HG02623 (cell line): ENCODE data around the gene PRRC2B.

ENCODE experiments used
- ATAC-seq: cut with Tn5 transposase; IDR thresholded peaks from one replicate; pipeline ENCODE4 v1.9.1; 2021; ENCODE audit warnings: moderate library complexity; ENCODE audit not compliant: unreplicated experiment

The PRRC2B gene

DNA sequence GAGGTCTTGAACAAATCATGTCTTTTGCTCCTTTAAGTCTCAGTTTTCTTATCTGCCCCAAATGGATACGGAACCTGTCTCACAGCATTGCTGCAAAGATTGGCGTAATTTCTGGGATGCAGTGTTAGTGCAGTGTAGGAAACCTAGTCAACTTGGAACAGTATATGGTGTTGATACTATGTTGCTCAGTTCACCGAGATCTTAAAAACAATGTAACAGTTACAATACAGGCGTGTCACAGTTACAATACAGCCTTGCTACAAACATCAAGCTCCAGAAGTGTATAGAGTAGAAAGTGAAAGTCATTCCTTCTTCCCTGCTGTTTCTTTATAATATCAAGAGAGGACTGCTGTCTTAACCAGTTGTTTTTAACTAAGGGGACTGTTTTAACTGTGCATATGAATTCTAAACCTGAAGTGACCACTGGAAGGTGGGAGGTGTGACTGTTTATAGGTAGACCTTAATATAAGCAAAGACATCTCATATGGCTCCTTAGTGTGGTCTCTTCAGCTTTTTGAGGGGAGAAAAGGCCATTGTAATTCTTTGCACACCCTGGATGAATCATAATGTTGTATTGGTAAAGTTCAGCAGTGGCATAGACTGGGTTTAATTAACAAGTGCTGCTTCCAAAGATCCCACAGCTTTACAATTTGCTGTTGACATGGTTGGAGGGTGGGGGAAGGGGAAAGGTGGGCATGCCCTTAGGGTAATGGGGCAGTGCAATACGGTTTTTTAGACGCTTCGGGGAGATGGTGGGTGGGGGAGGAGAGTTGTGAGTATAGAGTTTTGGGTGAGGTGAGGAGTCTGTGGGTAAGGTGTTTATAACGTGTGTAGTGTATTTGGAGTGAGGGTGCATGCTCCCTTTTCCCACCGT lies 12.9 kb downstream of the PRRC2B start:
- ATAC-seq: no peak

DNA sequence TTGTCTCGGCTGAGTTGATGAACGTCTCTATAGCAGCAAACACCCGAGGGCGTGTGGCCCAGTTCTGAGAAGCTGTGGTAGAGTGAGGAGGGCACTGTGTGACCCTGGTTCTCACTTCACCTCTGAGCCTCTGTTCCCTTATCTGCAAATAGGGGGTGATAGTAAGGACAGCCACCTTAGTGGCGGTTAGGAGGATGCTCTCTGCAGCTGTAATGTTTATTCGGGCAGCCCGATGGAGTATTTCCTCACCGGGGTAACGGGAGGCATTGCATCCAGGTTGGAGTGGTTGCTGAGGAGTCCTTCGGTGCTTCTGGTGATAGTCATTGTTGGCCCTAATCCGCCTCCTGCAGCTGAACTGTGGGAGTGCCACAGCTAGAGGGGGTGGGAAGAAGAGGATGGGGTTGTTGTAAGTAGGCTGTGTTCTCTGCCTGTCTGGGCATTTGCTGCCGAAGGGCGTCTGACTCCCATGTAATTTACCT lies 13.9 kb downstream of the PRRC2B start:
- ATAC-seq: no peak

- ATAC-seq: no peak
Observed at GRCh38 chr9:131409458-131409992, 15.6 kb downstream of the PRRC2B start.

DNA sequence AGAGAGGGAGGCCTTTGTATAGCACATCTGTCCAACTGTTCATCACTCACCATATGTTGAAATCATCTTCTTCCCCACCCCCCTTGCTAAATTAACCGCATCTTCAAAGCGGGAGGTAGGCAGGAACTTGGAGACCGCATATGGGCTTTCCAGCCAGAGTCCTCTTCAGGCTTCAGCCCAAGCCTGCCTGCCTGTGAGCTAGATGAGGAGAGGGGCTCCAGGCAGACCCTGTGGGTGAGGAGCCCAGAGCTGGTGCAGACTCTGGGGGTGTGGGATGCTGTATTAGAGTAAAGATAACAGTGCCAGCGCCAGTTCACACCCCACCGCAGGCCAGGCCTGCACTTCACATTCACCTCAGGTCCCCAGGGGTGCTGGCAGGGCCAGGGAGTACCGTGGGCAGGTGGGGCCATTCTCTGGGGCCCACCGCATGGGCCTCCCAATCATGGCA lies 16.2 kb downstream of the PRRC2B start:
- no peak for ATAC-seq

- no peak for ATAC-seq
Observed at GRCh38 chr9:131411719-131412681, 18.1 kb downstream of the PRRC2B start.

GRCh38 chr9:131416509-131416908 lies 22.6 kb downstream of the PRRC2B start:
- no peak for ATAC-seq

GRCh38 chr9:131417264-131418142 lies 23.6 kb downstream of the PRRC2B start:
- ATAC-seq: no peak

DNA sequence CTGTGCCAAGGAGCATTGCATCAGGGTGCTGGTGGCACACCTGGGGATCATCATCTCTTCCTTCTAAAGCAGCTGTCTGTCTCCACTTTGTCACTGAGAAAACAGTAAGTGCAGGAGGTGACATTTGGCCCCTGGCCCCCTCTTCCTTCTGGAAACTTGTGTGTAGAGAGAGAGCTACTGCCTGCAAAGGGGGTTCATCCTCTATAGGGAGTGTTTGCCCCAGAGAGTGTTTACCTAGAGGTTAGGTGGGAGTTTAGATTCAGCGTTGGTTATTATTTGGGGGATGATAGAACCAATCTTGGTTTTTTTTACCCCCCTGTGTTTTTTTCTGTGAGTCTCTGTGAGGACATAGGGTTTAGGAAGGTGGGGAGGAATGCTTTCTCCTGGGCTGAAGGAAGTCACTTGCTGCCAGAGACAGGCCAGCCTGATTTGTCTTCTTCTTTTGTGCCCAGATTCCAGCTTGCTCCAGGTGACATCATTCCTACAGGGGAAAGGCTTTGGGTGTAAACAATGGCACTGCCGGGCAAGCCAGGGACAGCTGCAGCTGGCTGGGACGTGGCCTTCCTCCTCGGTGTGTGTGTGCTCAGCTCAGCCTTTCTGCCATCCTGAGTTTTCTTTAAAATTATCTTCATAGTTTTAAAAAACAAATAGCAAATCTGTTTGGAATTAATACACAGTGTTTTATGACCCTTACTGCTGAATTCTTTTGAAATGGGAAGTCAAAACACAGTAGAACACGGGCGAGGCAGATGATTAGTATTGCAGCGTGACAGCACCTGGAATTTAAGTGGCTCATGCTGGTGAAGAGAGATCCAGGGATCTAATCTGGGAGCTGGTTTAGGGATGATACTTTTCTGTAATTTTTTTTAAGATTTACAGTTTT lies 24.5 kb downstream of the PRRC2B start:
- no peak for ATAC-seq

- ATAC-seq: no peak
Observed at GRCh38 chr9:131419026-131419614, 25.2 kb downstream of the PRRC2B start.

GRCh38 chr9:131419716-131420115 lies 25.8 kb downstream of the PRRC2B start:
- ATAC-seq: no peak

- no peak for ATAC-seq
Observed at GRCh38 chr9:131420980-131421624, 27.2 kb downstream of the PRRC2B start.

DNA sequence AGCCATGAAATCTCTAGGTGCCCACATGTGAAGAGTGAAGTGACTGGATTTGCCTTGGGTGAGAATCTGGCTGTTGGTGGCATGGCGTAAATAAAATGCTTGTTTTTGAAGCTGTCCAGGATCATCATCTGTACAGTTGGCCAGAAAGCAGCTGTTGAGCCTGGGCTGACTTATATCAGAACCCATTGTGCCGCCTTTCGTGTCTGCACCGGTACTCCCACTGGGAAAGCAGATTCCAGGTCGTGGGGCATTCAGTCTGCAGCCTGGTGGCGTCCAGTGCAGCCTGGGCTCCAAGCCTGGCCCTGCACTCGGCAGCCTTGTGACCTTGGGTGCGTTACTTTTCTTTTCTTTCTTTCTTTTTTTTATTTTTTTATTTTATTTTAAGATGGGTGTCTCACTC lies 27.8 kb downstream of the PRRC2B start:
- ATAC-seq: no peak

DNA sequence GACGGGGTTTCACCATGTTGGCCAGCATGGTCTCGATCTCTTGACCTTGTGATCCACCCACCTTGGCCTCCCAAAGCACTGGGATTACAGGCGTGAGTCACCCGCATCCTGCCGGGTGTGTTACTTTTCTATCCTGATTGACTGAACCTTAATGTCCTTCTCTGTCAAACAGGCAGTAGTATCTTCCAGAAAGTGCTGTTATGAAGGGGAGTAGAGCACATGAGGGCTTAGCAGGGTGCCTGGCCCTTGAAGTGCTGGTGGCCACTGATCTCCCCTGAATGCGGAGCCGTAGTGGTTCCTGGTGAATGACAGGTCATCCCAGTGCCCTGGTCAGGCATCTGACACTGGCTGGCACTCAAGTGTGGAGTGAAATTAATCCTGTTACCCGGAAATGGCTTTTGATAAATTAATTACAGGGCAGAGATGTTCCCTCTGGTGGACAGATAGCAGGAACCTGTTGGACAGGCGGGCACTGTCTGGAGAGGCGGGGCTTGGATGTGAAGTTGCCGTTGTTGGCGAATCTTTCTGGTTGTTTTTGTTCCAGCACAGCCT lies 28.4 kb downstream of the PRRC2B start:
- no peak for ATAC-seq

DNA sequence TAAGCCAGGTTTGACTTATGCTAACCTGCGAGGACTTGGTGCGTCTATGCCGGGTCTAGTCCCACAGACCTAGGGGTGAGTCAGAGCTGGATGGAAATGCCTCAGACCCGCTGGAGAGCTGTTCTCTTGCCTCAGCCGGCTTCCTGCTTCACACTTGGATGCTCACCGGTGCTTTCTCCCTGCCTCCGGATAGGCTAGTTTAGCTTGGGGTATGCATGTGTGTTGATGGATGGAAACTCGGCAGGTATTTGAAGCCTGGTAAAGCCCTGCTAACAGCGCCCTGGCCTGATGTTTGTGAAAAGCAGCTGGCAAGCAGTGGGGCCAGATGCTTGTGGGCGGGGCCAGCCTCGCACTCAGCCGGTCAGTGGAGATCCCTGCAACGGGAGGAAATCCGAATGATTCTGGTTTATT lies 29.3 kb downstream of the PRRC2B start:
- ATAC-seq: no peak

DNA sequence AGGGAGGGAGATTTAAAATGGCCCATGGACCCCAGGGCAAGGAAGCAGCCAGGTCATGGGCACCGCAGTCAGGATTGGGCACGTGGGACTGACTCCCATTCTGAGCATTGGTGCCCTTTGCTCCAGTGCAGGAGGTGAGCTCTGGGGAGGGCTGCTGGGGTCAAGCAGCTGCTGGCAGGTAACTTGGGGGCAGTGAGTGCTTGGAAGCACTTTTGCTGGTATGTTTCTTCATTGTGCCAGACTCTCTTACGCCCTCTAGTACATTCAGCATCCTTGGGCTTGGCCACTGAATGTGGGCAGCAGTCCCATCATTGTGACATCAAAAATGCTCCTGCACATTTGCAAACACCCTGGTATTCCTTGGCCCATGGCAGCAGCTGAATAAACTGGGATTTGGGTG lies 32.7 kb downstream of the PRRC2B start:
- no peak for ATAC-seq

DNA sequence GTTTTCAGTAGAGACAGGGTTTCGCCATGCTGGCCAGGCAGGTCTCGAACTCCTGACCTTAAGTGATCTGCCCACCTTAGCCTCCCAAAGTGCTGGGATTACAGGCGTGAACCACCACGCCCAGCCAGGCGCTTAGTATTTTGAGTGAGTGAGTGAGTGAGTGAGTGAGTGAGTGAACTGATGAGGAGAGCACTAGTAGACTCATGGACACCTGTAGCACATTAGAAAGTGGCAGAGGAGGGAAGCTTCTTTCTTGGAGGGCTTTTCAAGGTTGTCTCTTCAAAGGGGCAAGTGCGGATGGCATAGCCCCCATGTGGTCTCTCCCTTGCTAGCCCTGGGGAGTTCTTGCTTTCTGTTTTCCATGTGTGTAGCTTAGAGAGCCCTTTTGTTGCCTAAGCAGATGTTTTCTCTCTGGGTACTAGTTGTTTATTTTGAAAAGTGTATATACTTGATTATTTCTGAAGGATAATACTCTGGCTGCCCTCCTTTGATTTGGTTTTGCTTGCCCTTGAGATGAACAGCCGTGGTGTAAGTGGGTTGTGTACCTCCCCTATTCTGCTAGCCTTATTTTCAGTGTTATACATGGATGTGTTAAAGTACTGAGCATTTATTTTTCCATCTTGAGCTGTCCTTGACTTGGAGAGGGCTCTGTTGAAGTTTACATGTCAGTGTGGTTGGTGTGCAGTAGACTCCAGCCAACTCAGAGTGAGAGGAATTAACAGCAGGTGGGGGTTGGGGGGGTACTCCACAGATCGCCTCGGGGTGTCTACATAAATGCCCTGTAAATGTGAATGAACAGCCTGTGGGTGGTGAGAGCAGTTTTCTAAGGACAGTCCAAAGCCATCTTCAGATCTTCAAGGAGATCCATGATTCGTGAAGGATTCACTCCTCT lies 35.5 kb downstream of the PRRC2B start:
- ATAC-seq: no peak

DNA sequence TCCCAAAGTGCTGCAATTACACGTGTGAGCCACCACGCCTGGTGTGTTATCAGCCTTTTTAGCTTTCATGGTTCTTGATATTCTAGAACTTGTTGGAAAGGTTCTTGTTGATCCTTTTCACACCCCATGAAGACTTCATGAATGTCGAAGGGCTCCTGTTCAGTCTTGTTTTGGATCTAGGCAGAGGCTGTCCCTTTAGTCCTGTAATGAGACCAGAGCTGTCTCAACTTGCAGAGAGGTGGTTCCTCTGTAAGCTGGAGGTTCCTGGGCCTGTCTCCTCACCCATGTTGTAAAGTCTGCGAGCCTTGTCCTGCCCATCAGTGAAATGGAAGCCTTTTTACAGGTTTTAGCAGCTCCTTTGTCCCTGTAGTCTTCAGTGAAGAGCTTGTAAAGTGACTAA lies 38.2 kb downstream of the PRRC2B start:
- no peak for ATAC-seq
